HEK293 (cell line): Measurements from ENCODE around the gene PDE4B.

Experiments used
- KLF16 ChIP-seq: fragments of 450-650 bp; formaldehyde crosslinking; IDR thresholded peaks from 2 replicates; pipeline ENCODE4 v1.5.1; 2017; ENCODE audit warnings: missing biosample characterization, missing genetic modification characterization
- KLF9 ChIP-seq: fragments of 450-650 bp; formaldehyde crosslinking; IDR thresholded peaks from 2 replicates; pipeline ENCODE4 v1.5.1; 2016; ENCODE audit warnings: missing biosample characterization, missing genetic modification characterization, low read depth
- ZBTB1 ChIP-seq: fragments of 450-650 bp; formaldehyde crosslinking; IDR thresholded peaks from 2 replicates; pipeline ENCODE4 v1.5.1; 2016; ENCODE audit warnings: missing biosample characterization, missing genetic modification characterization
- ZNF146 ChIP-seq: fragments of 450-650 bp; formaldehyde crosslinking; IDR thresholded peaks from 2 replicates; pipeline ENCODE4 v1.5.1; 2016; ENCODE audit warnings: missing biosample characterization, missing genetic modification characterization
- ZNF175 ChIP-seq: fragments of 450-650 bp; formaldehyde crosslinking; IDR thresholded peaks from 2 replicates; pipeline ENCODE4 v1.5.1; 2016; ENCODE audit warnings: missing biosample characterization, missing genetic modification characterization
- ZNF221 ChIP-seq: fragments of 450-650 bp; formaldehyde crosslinking; IDR thresholded peaks from 2 replicates; pipeline ENCODE4 v1.5.1; 2017; ENCODE audit warnings: missing biosample characterization, missing genetic modification characterization, borderline replicate concordance
- ZNF426 ChIP-seq: fragments of 450-650 bp; formaldehyde crosslinking; IDR thresholded peaks from 2 replicates; pipeline ENCODE4 v1.5.1; 2017; ENCODE audit warnings: missing biosample characterization, missing genetic modification characterization, mild to moderate bottlenecking, inconsistent platforms, moderate library complexity
- ZNF501 ChIP-seq: fragments of 450-650 bp; formaldehyde crosslinking; IDR thresholded peaks from 2 replicates; pipeline ENCODE4 v1.5.1; 2016; ENCODE audit warnings: missing biosample characterization, missing genetic modification characterization
- ZNF639 ChIP-seq: fragments of 450-650 bp; formaldehyde crosslinking; IDR thresholded peaks from 2 replicates; pipeline ENCODE4 v1.5.1; 2016; ENCODE audit warnings: missing biosample characterization, missing genetic modification characterization
- ZNF677 ChIP-seq: fragments of 450-650 bp; IDR thresholded peaks from 2 replicates; pipeline ENCODE4 v1.5.0; 2018; ENCODE audit warnings: missing biosample characterization, mild to moderate bottlenecking, missing genetic modification characterization, moderate library complexity
- ZNF704 ChIP-seq: fragments of 450-650 bp; formaldehyde crosslinking; IDR thresholded peaks from 2 replicates; pipeline ENCODE4 v1.5.1; 2016; ENCODE audit warnings: missing biosample characterization, missing genetic modification characterization
- ZSCAN16 ChIP-seq: fragments of 450-650 bp; formaldehyde crosslinking; IDR thresholded peaks from 2 replicates; pipeline ENCODE4 v1.5.1; 2016; ENCODE audit warnings: missing biosample characterization, missing genetic modification characterization
- TF ChIP-seq, protein P1 (sequence below): fragments of 450-650 bp; formaldehyde crosslinking; IDR thresholded peaks from 2 replicates; pipeline ENCODE4 v1.5.1; 2016; ENCODE audit warnings: missing biosample characterization, missing genetic modification characterization
- TF ChIP-seq, protein P2 (sequence below): fragments of 450-650 bp; IDR thresholded peaks from 2 replicates; pipeline ENCODE4 v1.5.1; 2018; ENCODE audit warnings: missing biosample characterization, mild to moderate bottlenecking, missing genetic modification characterization

GRCh38 chr1:66311092-66311491, 518.4 kb downstream of the PDE4B start:
- no peak for TF ChIP-seq ZNF704 (tag by site-specific recombination)
- TF ChIP-seq, protein P1, sequence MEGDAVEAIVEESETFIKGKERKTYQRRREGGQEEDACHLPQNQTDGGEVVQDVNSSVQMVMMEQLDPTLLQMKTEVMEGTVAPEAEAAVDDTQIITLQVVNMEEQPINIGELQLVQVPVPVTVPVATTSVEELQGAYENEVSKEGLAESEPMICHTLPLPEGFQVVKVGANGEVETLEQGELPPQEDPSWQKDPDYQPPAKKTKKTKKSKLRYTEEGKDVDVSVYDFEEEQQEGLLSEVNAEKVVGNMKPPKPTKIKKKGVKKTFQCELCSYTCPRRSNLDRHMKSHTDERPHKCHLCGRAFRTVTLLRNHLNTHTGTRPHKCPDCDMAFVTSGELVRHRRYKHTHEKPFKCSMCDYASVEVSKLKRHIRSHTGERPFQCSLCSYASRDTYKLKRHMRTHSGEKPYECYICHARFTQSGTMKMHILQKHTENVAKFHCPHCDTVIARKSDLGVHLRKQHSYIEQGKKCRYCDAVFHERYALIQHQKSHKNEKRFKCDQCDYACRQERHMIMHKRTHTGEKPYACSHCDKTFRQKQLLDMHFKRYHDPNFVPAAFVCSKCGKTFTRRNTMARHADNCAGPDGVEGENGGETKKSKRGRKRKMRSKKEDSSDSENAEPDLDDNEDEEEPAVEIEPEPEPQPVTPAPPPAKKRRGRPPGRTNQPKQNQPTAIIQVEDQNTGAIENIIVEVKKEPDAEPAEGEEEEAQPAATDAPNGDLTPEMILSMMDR: no peak
- no peak for TF ChIP-seq ZNF221 (tag by site-specific recombination)
- TF ChIP-seq, protein P2, sequence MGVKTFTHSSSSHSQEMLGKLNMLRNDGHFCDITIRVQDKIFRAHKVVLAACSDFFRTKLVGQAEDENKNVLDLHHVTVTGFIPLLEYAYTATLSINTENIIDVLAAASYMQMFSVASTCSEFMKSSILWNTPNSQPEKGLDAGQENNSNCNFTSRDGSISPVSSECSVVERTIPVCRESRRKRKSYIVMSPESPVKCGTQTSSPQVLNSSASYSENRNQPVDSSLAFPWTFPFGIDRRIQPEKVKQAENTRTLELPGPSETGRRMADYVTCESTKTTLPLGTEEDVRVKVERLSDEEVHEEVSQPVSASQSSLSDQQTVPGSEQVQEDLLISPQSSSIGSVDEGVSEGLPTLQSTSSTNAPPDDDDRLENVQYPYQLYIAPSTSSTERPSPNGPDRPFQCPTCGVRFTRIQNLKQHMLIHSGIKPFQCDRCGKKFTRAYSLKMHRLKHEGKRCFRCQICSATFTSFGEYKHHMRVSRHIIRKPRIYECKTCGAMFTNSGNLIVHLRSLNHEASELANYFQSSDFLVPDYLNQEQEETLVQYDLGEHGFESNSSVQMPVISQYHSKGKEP (tag by site-specific recombination): no peak
- TF ChIP-seq ZNF501 (tag by site-specific recombination): no peak
- no peak for TF ChIP-seq ZBTB1
- TF ChIP-seq KLF9 (tag by site-specific recombination): no peak
- no peak for TF ChIP-seq ZNF426 (tag by site-specific recombination)
- no peak for TF ChIP-seq KLF16 (tag by site-specific recombination)
- no peak for TF ChIP-seq ZNF639
- TF ChIP-seq ZNF146 (tag by site-specific recombination): no peak
- TF ChIP-seq ZSCAN16 (tag by site-specific recombination): no peak
- TF ChIP-seq ZNF677 (tag by site-specific recombination): no peak
- TF ChIP-seq ZNF175 (tag by site-specific recombination): no peak
